H1 (cell line): ENCODE measurements around the gene LINGO4. TPM values are rescaled to one million over a fixed set of nuclear protein-coding genes. Genes with fewer than 3 reads are reported as not detected.

ENCODE experiments used
- CTCF ChIA-PET: fragments of 300-600 bp; sonication (Branson Sonifier 250); formaldehyde crosslinking; loops from one replicate; lab custom pipeline; 2021; ENCODE audit not compliant: partially characterized antibody; lab: Charles Lee
- POLR2A ChIA-PET: fragments of 300-600 bp; sonication (Branson Sonifier 250); formaldehyde crosslinking; loops from one replicate; lab custom pipeline; 2021; ENCODE audit warnings: inconsistent platforms; ENCODE audit not compliant: partially characterized antibody; lab: Charles Lee
- DNase-seq, 2 experiments: peaks; one replicate each; pipeline versions ENCODE4 v3.0.0 to v3.0.0-alpha.2; 2010 to 2022; ENCODE audit warnings: low spot score in 2 of 2, low read depth in 1 of 2, mixed read lengths in 1 of 2
- FAIRE-seq: peaks from 2 replicates; lab custom pipeline; 2011; peaks lifted over from hg19 to GRCh38; lab: Jason Lieb, UNC
- H2AFZ ChIP-seq: 2 replicates; pipeline ENCODE4 v1.8.1; 2012; ENCODE audit warnings: low read length, inconsistent platforms
- H2AK5ac ChIP-seq: 2 replicates; pipeline ENCODE4 v1.6.1; 2013; ENCODE audit warnings: low read depth, low read length
- H2BK120ac ChIP-seq: replicated peaks from 2 replicates; pipeline ENCODE3; 2013; ENCODE audit warnings: low read depth, low read length, inconsistent platforms
- H2BK12ac ChIP-seq: 2 replicates; pipeline ENCODE4 v1.6.1; 2013; ENCODE audit warnings: low read depth, low read length
- H2BK15ac ChIP-seq: 2 replicates; pipeline ENCODE4 v1.6.1; 2013; ENCODE audit warnings: low read length
- H2BK20ac ChIP-seq: 2 replicates; pipeline ENCODE4 v1.6.1; 2013; ENCODE audit warnings: low read length
- H2BK5ac ChIP-seq: 2 replicates; pipeline ENCODE4 v1.6.1; 2013; ENCODE audit warnings: low read depth, low read length
- H3K14ac ChIP-seq: 2 replicates; pipeline ENCODE4 v1.6.1; 2013; ENCODE audit warnings: inconsistent platforms; ENCODE audit not compliant: insufficient read length
- H3K18ac ChIP-seq: 2 replicates; pipeline ENCODE4 v1.6.1; 2013; ENCODE audit warnings: low read length; ENCODE audit errors: extremely low read depth
- H3K23ac ChIP-seq: 2 replicates; pipeline ENCODE4 v1.6.1; 2013; ENCODE audit warnings: inconsistent platforms; ENCODE audit not compliant: insufficient read length
- H3K23me2 ChIP-seq: 2 replicates; pipeline ENCODE4 v1.6.1; 2013; ENCODE audit warnings: low read depth, low read length
- H3K27ac ChIP-seq: 2 replicates; pipeline ENCODE4 v1.6.1; 2011; ENCODE audit warnings: low read depth, low read length, inconsistent platforms
- H3K27me3 ChIP-seq, 4 experiments: replicated peaks in 1 of 4; 1 replicate in 1 of 4; 2 replicates in 3 of 4; pipeline versions ENCODE4 v1.6.1 to v1.8.1; 2011 to 2013; ENCODE audit warnings: low read length in 3 of 4, mild to moderate bottlenecking in 3 of 4, inconsistent platforms in 2 of 4, mixed read lengths in 2 of 4, moderate library complexity in 1 of 4; ENCODE audit not compliant: control insufficient read depth in 3 of 4, insufficient read depth in 3 of 4; ENCODE audit errors: extremely low read depth in 1 of 4
- H3K36me3 ChIP-seq, 4 experiments: 2 replicates each; pipeline versions ENCODE4 v1.6.1 to v1.8.1; 2011 to 2013; ENCODE audit warnings: mild to moderate bottlenecking in 4 of 4, low read length in 3 of 4, moderate library complexity in 2 of 4, control low read depth in 1 of 4, inconsistent platforms in 1 of 4; ENCODE audit not compliant: insufficient read depth in 4 of 4, control insufficient read depth in 2 of 4
- H3K4ac ChIP-seq: replicated peaks from 2 replicates; pipeline ENCODE3; 2013; ENCODE audit warnings: low read length, low read depth, mixed read lengths, inconsistent platforms; ENCODE audit not compliant: insufficient read length
- H3K4me1 ChIP-seq, 4 experiments: replicated peaks in 1 of 4; 1 replicate in 1 of 4; 2 replicates in 3 of 4; pipeline versions ENCODE4 v1.6.1 to v1.8.1; 2011 to 2013; ENCODE audit warnings: low read length in 3 of 4, inconsistent platforms in 2 of 4, mixed read lengths in 1 of 4; ENCODE audit not compliant: insufficient read depth in 4 of 4, control insufficient read depth in 3 of 4
- H3K4me2 ChIP-seq, 2 experiments: 2 replicates each; pipeline versions ENCODE4 v1.6.1 to v1.8.1; 2011 to 2013; ENCODE audit warnings: low read depth in 2 of 2, low read length in 2 of 2, control low read depth in 1 of 2, inconsistent platforms in 1 of 2, mild to moderate bottlenecking in 1 of 2; ENCODE audit not compliant: insufficient read depth in 1 of 2
- H3K4me3 ChIP-seq, 4 experiments: fragments of 200-600, 300-600 bp in 1 of 4; sonication (generic), shearing (Covaris generic), sonication (Bioruptor Twin) in 1 of 4; 2 replicates each; pipeline versions ENCODE4 v1.5.1 to v1.8.1; 2011 to 2016; ENCODE audit warnings: low read length in 4 of 4, low read depth in 3 of 4, control low read depth in 2 of 4, inconsistent platforms in 2 of 4, mild to moderate bottlenecking in 2 of 4, mixed read lengths in 1 of 4, moderate library complexity in 1 of 4; ENCODE audit not compliant: insufficient read depth in 2 of 4; ENCODE audit errors: extremely low read depth in 1 of 4
- H3K56ac ChIP-seq: replicated peaks from 2 replicates; pipeline ENCODE3; 2013; ENCODE audit warnings: low read depth, mild to moderate bottlenecking, mixed read lengths, low read length, inconsistent platforms; ENCODE audit not compliant: insufficient read length
- H3K79me1 ChIP-seq: 2 replicates; pipeline ENCODE4 v1.6.1; 2013; ENCODE audit warnings: low read depth, low read length, control low read depth
- H3K79me2 ChIP-seq, 2 experiments: 2 replicates each; pipeline versions ENCODE4 v1.6.1 to v1.8.1; 2012 to 2013; ENCODE audit warnings: low read length in 2 of 2, mild to moderate bottlenecking in 2 of 2, inconsistent platforms in 1 of 2; ENCODE audit not compliant: insufficient read depth in 2 of 2, control insufficient read depth in 1 of 2
- H3K9ac ChIP-seq, 4 experiments: replicated peaks in 1 of 4; 1 replicate in 1 of 4; 2 replicates in 3 of 4; pipeline versions ENCODE4 v1.6.1 to v1.8.1; 2011 to 2013; ENCODE audit warnings: low read depth in 3 of 4, low read length in 3 of 4, control low read depth in 2 of 4, mild to moderate bottlenecking in 2 of 4, moderate library complexity in 2 of 4, inconsistent platforms in 1 of 4; ENCODE audit errors: extremely low read depth in 1 of 4
- H3K9me3 ChIP-seq, 2 experiments: 2 replicates each; pipeline versions ENCODE4 v1.6.1 to v1.8.1; 2012 to 2013; ENCODE audit warnings: mild to moderate bottlenecking in 2 of 2, moderate library complexity in 2 of 2, control low read depth in 1 of 2, inconsistent platforms in 1 of 2, low read depth in 1 of 2, low read length in 1 of 2, mixed read lengths in 1 of 2; ENCODE audit not compliant: insufficient read depth in 2 of 2
- H4K20me1 ChIP-seq, 2 experiments: replicated peaks in 1 of 2; 2 replicates each; pipeline versions ENCODE3 to v1.8.1; 2011 to 2013; ENCODE audit warnings: inconsistent platforms in 2 of 2, low read length in 2 of 2, mild to moderate bottlenecking in 1 of 2; ENCODE audit not compliant: insufficient read depth in 2 of 2, control insufficient read depth in 1 of 2
- H4K5ac ChIP-seq: 2 replicates; pipeline ENCODE4 v1.6.1; 2013; ENCODE audit warnings: low read length, low read depth, mixed read lengths, inconsistent platforms; ENCODE audit not compliant: insufficient read length
- H4K8ac ChIP-seq: 2 replicates; pipeline ENCODE4 v1.8.0; 2013; ENCODE audit warnings: mild to moderate bottlenecking, moderate library complexity, low read length, inconsistent platforms; ENCODE audit not compliant: insufficient read depth; ENCODE audit errors: extremely low read depth
- H4K91ac ChIP-seq: replicated peaks from 2 replicates; pipeline ENCODE3; 2013; ENCODE audit warnings: low read length, mixed read lengths, inconsistent platforms; ENCODE audit not compliant: insufficient read length
- CBX8 ChIP-seq: fragments of 300-800, 300-1000 bp; sonication (generic); IDR thresholded peaks from 2 replicates; pipeline ENCODE4 v1.7.1; 2016; ENCODE audit warnings: low read depth, low read length, borderline replicate concordance
- JUND ChIP-seq: IDR thresholded peaks from 2 replicates; pipeline ENCODE4 v1.6.1; 2011; ENCODE audit warnings: mild to moderate bottlenecking, improper control_type of control experiment, low read length
- KDM5A ChIP-seq: fragments of 200-600 bp; IDR thresholded peaks from 2 replicates; pipeline ENCODE4 v1.7.1; 2012; ENCODE audit warnings: mild to moderate bottlenecking, low read length, inconsistent platforms, mixed read lengths
- NANOG ChIP-seq: IDR thresholded peaks from 2 replicates; pipeline ENCODE4 v1.6.1; 2011; ENCODE audit warnings: low read length, low read depth, mild to moderate bottlenecking, inconsistent platforms; ENCODE audit not compliant: insufficient read depth, poor library complexity, severe bottlenecking
- PHF8 ChIP-seq: fragments of 200-600 bp; sonication (generic); conservative IDR thresholded peaks from 2 replicates; pipeline ENCODE4 v1.7.1; 2012; ENCODE audit warnings: low read depth, mild to moderate bottlenecking, inconsistent platforms, low read length, moderate library complexity
- POLR2AphosphoS5 ChIP-seq: IDR thresholded peaks from 2 replicates; pipeline ENCODE4 v1.6.1; 2011; ENCODE audit warnings: low read depth, low read length
- SP1 ChIP-seq: IDR thresholded peaks from 2 replicates; pipeline ENCODE4 v1.6.1; 2011; ENCODE audit warnings: low read depth, low read length
- USF2 ChIP-seq: IDR thresholded peaks from 2 replicates; pipeline ENCODE4 v1.6.1; 2011; ENCODE audit warnings: low read length, improper control_type of control experiment
- ZNF274 ChIP-seq: IDR thresholded peaks from 2 replicates; pipeline ENCODE4 v1.7.0; 2012; ENCODE audit warnings: low read length, borderline replicate concordance; ENCODE audit errors: extremely low read depth
- WGBS, 2 experiments: shearing (Covaris generic) in 1 of 2; methylation state at CpG; one replicate each; pipeline versions ENCODE4 v1.1.6 to v1.1.7; 2013 to 2015; ENCODE audit warnings: low lambda C conversion rate in 2 of 2, mixed read lengths in 2 of 2, inconsistent platforms in 1 of 2, low coverage in 1 of 2, missing lambda C conversion rate in 1 of 2; ENCODE audit not compliant: insufficient replicate concordance in 2 of 2, insufficient coverage in 1 of 2, insufficient read length in 1 of 2; ENCODE audit errors: extremely low coverage in 1 of 2, missing lambda C conversion rate in 1 of 2; 5-methylcytosine and 5-hydroxymethylcytosine counted together
- polyA plus RNA-seq, 7 experiments: library from polyadenylated mRNA; depleted of rRNA in 3 of 7; stranded (reverse) in 5 of 7; unstranded in 2 of 7; fragments of >200 nt in 5 of 7; fragments of 200-250 nt in 2 of 7; gene quantifications; 1 replicate in 5 of 7; 2 replicates in 1 of 7; 4 replicates in 1 of 7; pipeline versions ENCODE4 v1.2.1 to v1.2.3, GENCODE V29; 2011 to 2013; ENCODE audit warnings: missing spikeins in 2 of 7, mixed read lengths in 2 of 7
- total RNA-seq: library from RNA; stranded (reverse); fragmentation: NEBNext Ultra II Directional; extraction: Animal tissue kit (Norgen Biotek cat#: 25700); gene quantifications from 2 replicates; pipeline ENCODE4 v1.2.1, GENCODE V29; 2021

Gene LINGO4
- total and polyA plus RNA-seq, 2 of the 8 experiments (the other 6 are each of a cell fraction or from before 2014, with no cell fraction given), result 0.03 TPM; not detected in 1

- Histone ChIP-seq H3K56ac (no peak overlapping the region), H3K4me3 (no peak overlapping the region), H3K4me2 (no peak overlapping the region), H4K20me1 (no peaks in the 10 kb centered on the region), H3K79me2 (no peaks in the 10 kb centered on the region), H2BK12ac (no peak overlapping the region), H3K27me3 (no peaks in the 10 kb centered on the region), H3K79me1 (no peaks in the 10 kb centered on the region), H2AK5ac (no peak overlapping the region), H2BK20ac (no peak overlapping the region), H2BK120ac (no peak overlapping the region), H2BK5ac (no peak overlapping the region), H4K8ac (no peak overlapping the region), H3K9me3 (no peaks in the 10 kb centered on the region), H3K14ac (no peak overlapping the region), H3K4me1 (peaks cover 6 to 11% (median 7%) of the 10 kb centered on the region in 4 experiments), H3K23ac (no peak overlapping the region), H2AFZ (no peak overlapping the region), H3K36me3 (no peaks in the 10 kb centered on the region), H3K23me2 (0 out of 2 replicates have a peak, but pooled peaks cover 4% of the 10 kb centered on the region), H3K27ac (no peak overlapping the region), H4K5ac (no peak overlapping the region), H3K18ac (no peak overlapping the region), H2BK15ac (no peak overlapping the region), H3K9ac (no peak overlapping the region), H4K91ac (no peak overlapping the region), H3K4ac (no peak overlapping the region)
- DNase-seq, result no peak
- FAIRE-seq, result no peak
- CTCF ChIA-PET, result interaction anchor here (0.9 to 1.9 kb wide), 4 partner anchors 9 to 168 kb away, joined by 3 to 8 read pairs (median 4); no protein-coding TSS in a partner anchor
- TF ChIP-seq NANOG (no peak), ZNF274 (no peak), CBX8 (no peak), POLR2AphosphoS5 (no peak), KDM5A (no peak), PHF8 (no peak), JUND (no peak), USF2 (no peak), SP1 (no peak)
- WGBS, 2 experiments, result 90% methylated on average over 3 of the region's 3 CpGs; no CpG with 5 or more reads in 1 of the 2 experiments
- POLR2A ChIA-PET, result interaction anchor here (0.7 to 2.7 kb wide), 3 partner anchors 10 to 12 kb away, joined by 3 to 14 read pairs (median 4); partner anchors contain the start of gene C2CD4D
Observed at GRCh38 chr1:151849126-151849525, 43.9 kb upstream of the LINGO4 start.
